ENCODE data around the gene JUND. TPM values are rescaled to one million over a fixed set of nuclear protein-coding genes. Genes with fewer than 3 reads are reported as not detected.

Gene JUND
- total and polyA plus RNA-seq, 2 of the 8 experiments (the other 6 are each of a cell fraction or from before 2014, with no cell fraction given): 54.0 to 77.5 TPM

DNA sequence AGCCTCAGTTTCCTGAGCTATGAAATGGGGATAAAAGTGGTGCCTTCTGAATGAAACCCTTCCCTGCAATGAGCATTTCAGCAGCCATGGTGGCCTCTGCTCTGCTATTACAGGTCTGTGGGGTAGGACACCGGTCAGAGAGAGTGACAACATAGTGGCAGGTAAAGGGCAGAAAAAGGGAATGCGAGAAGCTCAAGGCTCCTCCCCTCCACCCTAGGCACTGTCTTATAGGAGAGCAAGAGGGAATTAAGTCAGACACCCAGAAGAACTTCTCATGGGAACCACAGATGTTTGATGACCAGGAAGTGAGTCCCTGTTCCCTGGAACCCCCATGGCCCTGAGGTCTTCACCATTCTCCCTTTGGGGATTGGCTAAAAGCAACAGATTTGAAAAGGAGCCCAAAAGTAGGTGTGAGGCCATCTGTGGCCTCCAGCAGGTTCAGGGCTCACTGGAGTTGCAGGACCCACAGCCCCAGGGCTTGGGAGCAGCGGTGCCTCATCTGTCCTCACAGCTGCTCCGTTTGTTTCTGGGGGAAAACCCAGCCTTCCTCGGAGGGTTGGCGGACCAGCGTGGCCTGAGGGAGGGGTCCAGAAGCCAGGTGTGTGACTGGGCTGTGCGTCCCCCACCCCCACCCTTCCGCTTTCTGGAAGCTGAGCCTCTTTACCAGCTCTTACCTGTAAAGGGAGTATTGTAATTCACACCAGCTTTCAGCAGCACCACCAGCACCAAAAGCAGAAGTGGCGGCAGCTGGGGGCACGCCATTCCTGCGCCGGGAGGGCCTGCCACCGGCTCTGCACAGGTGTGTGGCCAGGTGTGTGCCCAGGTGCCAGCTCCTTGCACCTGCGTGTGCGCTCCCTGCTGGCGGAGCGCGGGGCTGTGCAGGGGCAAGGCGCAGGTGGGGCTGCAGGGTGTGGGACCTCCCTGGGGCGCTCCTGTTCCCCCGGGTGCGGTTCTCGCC lies 26.6 kb downstream of the JUND start:
- H3K4me2 ChIP-seq (ENCODE audit: insufficient read depth in 1 of 2, low read depth in 2 of 2, low read length in 2 of 2): peak overlapping the region; percentile 56 to 62
- peak in 1 of 2 experiments; percentile 77 for DNase-seq (ENCODE audit: low read depth in 1 of 2, low spot score in 2 of 2)
- TF ChIP-seq GTF2F1 (IDR thresholded peaks at IDR 0.05; ENCODE audit: borderline replicate concordance, low read depth, low read length) (no peak), TCF12 (IDR thresholded peaks at IDR 0.05; ENCODE audit: low read depth, low read length) (peak; percentile 97), EZH2 (IDR thresholded peaks at IDR 0.05; ENCODE audit: low read depth, low read length, severe bottlenecking) (no peak), SP4 (IDR thresholded peaks at IDR 0.05; ENCODE audit: low read length) (no peak), YY1 (IDR thresholded peaks at IDR 0.05; ENCODE audit: low read depth, low read length) (peak; percentile 58; the same call in 1 of the 2 replicates), FOSL1 (IDR thresholded peaks at IDR 0.05; ENCODE audit: insufficient read depth, low read depth, low read length) (no peak)
- TF ChIP-seq, protein P1, sequence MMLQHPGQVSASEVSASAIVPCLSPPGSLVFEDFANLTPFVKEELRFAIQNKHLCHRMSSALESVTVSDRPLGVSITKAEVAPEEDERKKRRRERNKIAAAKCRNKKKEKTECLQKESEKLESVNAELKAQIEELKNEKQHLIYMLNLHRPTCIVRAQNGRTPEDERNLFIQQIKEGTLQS (IDR thresholded peaks at IDR 0.05; ENCODE audit: insufficient read depth, low read depth, low read length): no peak

More for the DNA sequence above, 26.6 kb downstream of the JUND start:
- H2BK120ac ChIP-seq (replicated peaks; ENCODE audit: low read depth, low read length): peak overlapping the region; percentile 6
- H2AK5ac ChIP-seq (ENCODE audit: low read depth, low read length): peak overlapping the region; percentile 9; the same call in 1 of the 2 replicates
- no peak overlapping the region for H3K23ac ChIP-seq (ENCODE audit: insufficient read length)
- H3K9me3 ChIP-seq (ENCODE audit: insufficient read depth in 2 of 2, low read depth in 1 of 2, low read length in 1 of 2): no peaks in the 10 kb centered on the region
- FAIRE-seq: no peak
- H3K23me2 ChIP-seq (ENCODE audit: low read depth, low read length): no peaks in the 10 kb centered on the region
- peaks cover 0 to 3% (median under 1%) of the 10 kb centered on the region in 4 experiments; a peak in 3 of 7 replicates for H3K27me3 ChIP-seq (replicated peaks in 1 of 4; ENCODE audit: control insufficient read depth in 3 of 4, extremely low read depth in 1 of 4, insufficient read depth in 3 of 4, low read length in 3 of 4)
- no peak overlapping the region for H3K14ac ChIP-seq (ENCODE audit: insufficient read length)
- no peak overlapping the region for H4K5ac ChIP-seq (ENCODE audit: insufficient read length, low read depth, low read length)
- no peak overlapping the region for H3K27ac ChIP-seq (ENCODE audit: low read depth, low read length)
- H2BK20ac ChIP-seq (ENCODE audit: low read length): 0 out of 2 replicates have a peak overlapping the region, but pooled peaks have one; percentile 72
- H2BK5ac ChIP-seq (ENCODE audit: low read depth, low read length): no peak overlapping the region
- H4K91ac ChIP-seq (replicated peaks; ENCODE audit: insufficient read length, low read length): peak overlapping the region; percentile 78
- 0 out of 2 replicates have a peak overlapping the region, but pooled peaks have one; percentile 36 for H2AFZ ChIP-seq (ENCODE audit: low read length)
- H2BK15ac ChIP-seq (ENCODE audit: low read length): peak overlapping the region; percentile 88; the same call in 1 of the 2 replicates
- no peaks in the 10 kb centered on the region for H3K79me2 ChIP-seq (ENCODE audit: control insufficient read depth in 1 of 2, insufficient read depth in 2 of 2, low read length in 2 of 2)
- H3K79me1 ChIP-seq (ENCODE audit: low read depth, low read length): no peaks in the 10 kb centered on the region
- peak overlapping the region; percentile 19 for H3K4ac ChIP-seq (replicated peaks; ENCODE audit: insufficient read length, low read depth, low read length)
- H4K8ac ChIP-seq (ENCODE audit: extremely low read depth, insufficient read depth, low read length): no peak overlapping the region; the same call in 1 of the 2 replicates
- peak overlapping the region; percentile 75; the same call in 1 of the 2 replicates for H3K18ac ChIP-seq (ENCODE audit: extremely low read depth, low read length)
- peak overlapping the region in 2 of 4 experiments; percentile 7 to 38; a peak in 4 of 8 replicates for H3K4me3 ChIP-seq (ENCODE audit: extremely low read depth in 1 of 4, insufficient read depth in 2 of 4, low read depth in 3 of 4, low read length in 4 of 4)
- ChIA-PET POLR2A (ENCODE audit: partially characterized antibody) (interaction anchor here (0.8 to 7.4 kb wide), 14 partner anchors 10 to 71 kb away, joined by 3 to 65 read pairs (median 4); partner anchors contain the start of genes IQCN, JUND, LSM4 and RAB3A), CTCF (ENCODE audit: partially characterized antibody) (interaction anchor here (0.6 to 18.7 kb wide), 39 partner anchors 10 to 1210 kb away, joined by 3 to 305 read pairs (median 4); partner anchors contain the start of genes IQCN, JUND, PDE4C and RAB3A)
- 32% methylated on average over 23 of the region's 24 CpGs; no CpG with 5 or more reads in 1 of the 2 experiments for WGBS, 2 experiments (ENCODE audit: extremely low coverage in 1 of 2, insufficient coverage in 1 of 2, insufficient read length in 1 of 2, insufficient replicate concordance in 2 of 2, low coverage in 1 of 2, low lambda C conversion rate in 2 of 2, missing lambda C conversion rate in 1 of 2)
- H3K9ac ChIP-seq (replicated peaks in 1 of 4; ENCODE audit: extremely low read depth in 1 of 4, low read depth in 3 of 4, low read length in 3 of 4): no peak overlapping the region
- H4K20me1 ChIP-seq (replicated peaks in 1 of 2; ENCODE audit: control insufficient read depth in 1 of 2, insufficient read depth in 2 of 2, low read length in 2 of 2): no peaks in the 10 kb centered on the region
- peaks cover 5 to 16% (median 11%) of the 10 kb centered on the region in 4 experiments for H3K4me1 ChIP-seq (replicated peaks in 1 of 4; ENCODE audit: control insufficient read depth in 3 of 4, insufficient read depth in 4 of 4, low read length in 3 of 4)
- H2BK12ac ChIP-seq (ENCODE audit: low read depth, low read length): peak overlapping the region; percentile 20; the same call in 1 of the 2 replicates
- no peaks in the 10 kb centered on the region for H3K36me3 ChIP-seq (ENCODE audit: control insufficient read depth in 2 of 4, insufficient read depth in 4 of 4, low read length in 3 of 4)
- H3K56ac ChIP-seq (replicated peaks; ENCODE audit: insufficient read length, low read depth, low read length): no peak overlapping the region

Measured in H1 (cell line).